DOHH2 (cell line): ENCODE data around the gene CEP131.

Source experiments
- H3F3A ChIP-seq: fragments of 200-600 bp; sonication (generic), shearing (Covaris generic); 2 replicates; pipeline ENCODE4 v1.6.0; 2016; ENCODE audit warnings: antibody characterized with exemption, mild to moderate bottlenecking; ENCODE audit not compliant: control insufficient read depth, insufficient read depth
- H3K27ac ChIP-seq: fragments of 200-600 bp; sonication (generic); 2 replicates; pipeline ENCODE4 v1.5.1; 2014; ENCODE audit warnings: low read depth, mild to moderate bottlenecking, low read length, moderate library complexity
- H3K27me3 ChIP-seq: fragments of 200-600 bp; sonication (generic); 2 replicates; pipeline ENCODE4 v1.6.1; 2014; ENCODE audit warnings: mild to moderate bottlenecking, low read length, mixed read lengths; ENCODE audit not compliant: control insufficient read depth
- H3K36me3 ChIP-seq: fragments of 200-600 bp; sonication (generic); 2 replicates; pipeline ENCODE4 v1.6.1; 2014; ENCODE audit warnings: mild to moderate bottlenecking, low read length, moderate library complexity, mixed read lengths; ENCODE audit not compliant: control insufficient read depth
- H3K4me1 ChIP-seq: fragments of 200-600 bp; sonication (generic); 2 replicates; pipeline ENCODE4 v1.6.1; 2014; ENCODE audit warnings: mild to moderate bottlenecking, low read length, mixed read lengths; ENCODE audit not compliant: control insufficient read depth
- H3K4me2 ChIP-seq: fragments of 200-600 bp; sonication (generic); 2 replicates; pipeline ENCODE4 v1.6.0; 2014; ENCODE audit warnings: mild to moderate bottlenecking, low read length, moderate library complexity
- H3K4me3 ChIP-seq: fragments of 200-600 bp; sonication (generic); 2 replicates; pipeline ENCODE4 v1.5.1; 2014; ENCODE audit warnings: mild to moderate bottlenecking, low read length, mixed read lengths
- H3K79me2 ChIP-seq: fragments of 200-600 bp; sonication (generic); 2 replicates; pipeline ENCODE4 v1.6.1; 2014; ENCODE audit warnings: mild to moderate bottlenecking, low read length, mixed read lengths; ENCODE audit not compliant: control insufficient read depth
- H3K9me2 ChIP-seq: fragments of 200-600 bp; sonication (generic); replicated peaks from 2 replicates; pipeline ENCODE4 v1.6.1; 2014; ENCODE audit warnings: mild to moderate bottlenecking, low read length, mixed read lengths; ENCODE audit not compliant: control insufficient read depth
- H3K9me3 ChIP-seq: fragments of 200-600 bp; sonication (generic); 2 replicates; pipeline ENCODE4 v1.6.1; 2014; ENCODE audit warnings: antibody characterized with exemption, low read length, mixed read lengths; ENCODE audit not compliant: control insufficient read depth, insufficient read depth
- H4K20me1 ChIP-seq: fragments of 200-600 bp; sonication (generic); 2 replicates; pipeline ENCODE4 v1.6.0; 2014; ENCODE audit warnings: low read depth, mild to moderate bottlenecking, antibody characterized with exemption, low read length, moderate library complexity; ENCODE audit not compliant: control insufficient read depth, insufficient read depth
- CTCF ChIP-seq: fragments of 200-600 bp; sonication (generic); IDR thresholded peaks from one replicate; pipeline ENCODE4 v1.5.1; 2014; ENCODE audit warnings: antibody characterized with exemption, mild to moderate bottlenecking, low read depth, low read length; ENCODE audit not compliant: poor library complexity, severe bottlenecking
- EZH2phosphoT487 ChIP-seq: fragments of 200-600 bp; sonication (generic); IDR thresholded peaks from 2 replicates; pipeline ENCODE4 v1.6.1; 2017; ENCODE audit warnings: borderline replicate concordance, mild to moderate bottlenecking, antibody characterized with exemption, low read length, moderate library complexity, mixed read lengths

CEP131 gene

GRCh38 chr17:81162491-81162890 is 60.3 kb downstream of the CEP131 start:
- H3K27me3 ChIP-seq = no peaks in the 10 kb centered on the region
- H4K20me1 ChIP-seq = no peaks in the 10 kb centered on the region
- no peak overlapping the region for H3K4me3 ChIP-seq
- H3K9me2 ChIP-seq = no peaks in the 10 kb centered on the region
- H3F3A ChIP-seq = no peaks in the 10 kb centered on the region
- H3K4me2 ChIP-seq = no peak overlapping the region
- no peak overlapping the region for H3K27ac ChIP-seq
- no peaks in the 10 kb centered on the region for H3K36me3 ChIP-seq
- no peaks in the 10 kb centered on the region for H3K79me2 ChIP-seq
- TF ChIP-seq CTCF = no peak
- TF ChIP-seq EZH2phosphoT487 = no peak
- H3K9me3 ChIP-seq = no peaks in the 10 kb centered on the region
- H3K4me1 ChIP-seq = no peaks in the 10 kb centered on the region

DNA sequence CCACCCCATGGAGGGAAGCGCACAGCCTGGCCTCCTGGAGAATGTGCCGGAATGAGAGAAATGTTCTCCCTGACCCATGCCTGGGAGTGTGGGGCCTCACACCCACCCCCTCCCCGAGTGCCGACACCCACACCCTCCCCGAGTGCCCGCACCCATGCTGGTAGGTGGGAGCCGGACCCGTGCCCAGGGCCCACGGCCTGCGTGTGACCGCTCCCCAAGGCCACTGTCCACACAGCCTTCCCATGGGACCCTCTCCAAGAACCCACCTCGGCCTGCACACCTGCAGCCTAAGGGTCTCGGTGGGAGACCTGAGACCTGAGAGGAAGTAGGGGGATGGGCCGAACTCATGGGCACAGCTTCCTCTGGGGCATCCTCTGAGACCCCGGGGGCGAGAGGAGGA is 60.8 kb downstream of the CEP131 start:
- TF ChIP-seq EZH2phosphoT487 (no peak), CTCF (no peak)
- H3K27ac ChIP-seq = no peak overlapping the region
- no peak overlapping the region for H3K4me2 ChIP-seq
- H3K4me3 ChIP-seq = no peak overlapping the region
- H3K4me1 ChIP-seq = no peaks in the 10 kb centered on the region
- no peaks in the 10 kb centered on the region for H3K27me3 ChIP-seq
- no peaks in the 10 kb centered on the region for H4K20me1 ChIP-seq
- no peaks in the 10 kb centered on the region for H3K79me2 ChIP-seq
- no peaks in the 10 kb centered on the region for H3K36me3 ChIP-seq
- no peaks in the 10 kb centered on the region for H3F3A ChIP-seq
- no peaks in the 10 kb centered on the region for H3K9me2 ChIP-seq
- no peaks in the 10 kb centered on the region for H3K9me3 ChIP-seq

DNA sequence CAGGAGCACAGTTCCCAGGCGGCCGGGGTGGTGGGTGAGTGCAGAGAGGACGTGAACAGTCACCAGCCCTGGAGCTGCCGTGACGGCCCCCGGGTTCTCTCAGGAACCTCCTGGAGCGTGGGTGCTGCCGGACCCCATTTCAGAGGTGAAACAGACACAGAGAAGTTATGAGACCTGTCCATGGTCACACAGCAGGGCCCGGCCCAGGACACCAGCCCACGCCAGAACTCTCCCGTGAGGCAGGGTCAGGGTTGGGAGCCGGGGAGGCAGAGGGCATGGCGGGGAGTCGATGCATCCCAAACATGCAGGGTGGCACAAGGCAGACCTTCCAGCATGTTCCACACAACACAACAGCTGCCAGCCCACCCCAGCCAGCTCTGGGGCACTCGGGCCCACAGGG is 61.2 kb downstream of the CEP131 start:
- no peaks in the 10 kb centered on the region for H3K36me3 ChIP-seq
- H3F3A ChIP-seq = no peaks in the 10 kb centered on the region
- H3K27me3 ChIP-seq = no peaks in the 10 kb centered on the region
- no peaks in the 10 kb centered on the region for H3K4me1 ChIP-seq
- TF ChIP-seq CTCF (no peak), EZH2phosphoT487 (no peak)
- H3K9me2 ChIP-seq = no peaks in the 10 kb centered on the region
- H3K27ac ChIP-seq = no peak overlapping the region
- H3K4me3 ChIP-seq = no peak overlapping the region
- no peaks in the 10 kb centered on the region for H3K9me3 ChIP-seq
- no peak overlapping the region for H3K4me2 ChIP-seq
- H4K20me1 ChIP-seq = no peaks in the 10 kb centered on the region
- H3K79me2 ChIP-seq = no peaks in the 10 kb centered on the region

DNA sequence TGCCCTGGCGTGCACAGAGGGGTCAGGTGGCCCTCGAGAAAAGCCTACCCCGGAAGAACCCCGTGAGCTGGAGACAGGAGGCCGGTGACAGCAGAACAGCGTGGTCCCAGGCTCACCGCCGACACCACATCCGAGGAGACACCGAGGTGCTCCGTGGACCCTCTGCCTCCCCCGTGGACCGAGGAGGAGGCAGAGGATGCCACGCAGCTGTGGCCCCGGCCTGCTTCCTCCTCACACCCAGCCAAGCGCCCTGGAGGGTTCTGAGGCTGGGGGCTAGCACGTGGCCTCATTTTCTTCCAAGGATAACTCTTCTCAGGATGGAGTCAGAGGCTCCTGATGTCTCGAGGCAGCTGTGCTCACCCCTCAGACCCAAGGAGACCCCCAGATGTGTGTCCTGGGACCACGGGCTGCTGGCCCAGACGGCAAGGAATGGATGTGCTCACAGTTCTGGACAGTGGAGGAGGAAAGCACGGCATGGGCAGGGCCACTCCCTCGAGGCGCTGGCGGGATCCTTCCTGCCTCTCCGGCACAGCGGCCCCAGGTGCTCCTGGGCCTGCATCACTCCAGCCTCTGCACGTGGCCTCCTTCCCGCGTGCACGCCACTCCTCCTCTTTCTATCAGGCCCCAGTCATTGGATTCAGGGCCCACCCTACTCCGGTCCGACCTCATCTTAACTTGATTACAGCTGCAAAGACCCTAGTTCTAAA is 61.9 kb downstream of the CEP131 start:
- Histone ChIP-seq H3K27me3 (no peaks in the 10 kb centered on the region), H3K4me2 (no peak overlapping the region), H3K9me2 (no peaks in the 10 kb centered on the region), H3K9me3 (no peaks in the 10 kb centered on the region), H3K4me1 (no peaks in the 10 kb centered on the region), H3F3A (no peaks in the 10 kb centered on the region), H3K4me3 (no peak overlapping the region), H3K27ac (no peak overlapping the region), H3K79me2 (no peaks in the 10 kb centered on the region), H3K36me3 (no peaks in the 10 kb centered on the region), H4K20me1 (no peaks in the 10 kb centered on the region)
- TF ChIP-seq CTCF = no peak
